Measurements from ENCODE around the gene PTPRE.

DNA sequence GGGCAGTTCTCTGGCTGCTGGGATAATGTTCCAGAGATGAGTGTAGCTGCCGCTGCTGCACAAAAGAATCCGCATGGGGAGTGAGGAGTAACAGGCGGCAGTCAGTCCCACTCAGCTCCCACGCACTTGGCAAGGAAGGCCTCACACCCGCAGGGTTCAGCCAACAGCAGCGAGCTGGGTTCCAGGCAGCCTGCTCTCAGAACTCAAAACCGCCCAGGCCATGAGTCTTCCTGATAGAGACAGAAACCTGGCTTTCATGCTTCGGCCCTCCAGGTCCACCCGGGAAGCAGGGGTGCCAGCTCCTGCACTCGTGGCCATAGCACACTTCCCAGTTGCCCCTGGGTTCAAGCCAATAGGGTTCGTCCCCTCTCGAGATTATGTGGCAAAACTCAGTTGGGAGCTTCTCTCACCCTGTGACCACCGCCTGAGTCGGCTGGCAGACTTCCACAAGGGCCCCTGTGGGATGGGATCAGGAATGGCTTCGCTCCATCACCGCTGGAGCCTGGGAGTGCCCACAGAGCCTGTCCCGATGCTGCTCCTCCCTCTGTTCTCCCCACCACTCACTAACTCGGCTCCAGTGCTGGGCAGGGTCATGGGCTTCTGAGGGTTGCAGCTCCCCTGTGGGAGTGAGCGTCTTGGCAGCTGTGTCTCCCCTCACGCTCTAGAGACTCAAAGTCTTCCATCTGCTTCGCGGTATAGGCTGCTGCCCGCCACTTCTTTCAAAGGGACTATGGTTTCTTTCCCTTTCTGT is 34.7 kb upstream of the PTPRE start:
- TF ChIP-seq, protein P1, sequence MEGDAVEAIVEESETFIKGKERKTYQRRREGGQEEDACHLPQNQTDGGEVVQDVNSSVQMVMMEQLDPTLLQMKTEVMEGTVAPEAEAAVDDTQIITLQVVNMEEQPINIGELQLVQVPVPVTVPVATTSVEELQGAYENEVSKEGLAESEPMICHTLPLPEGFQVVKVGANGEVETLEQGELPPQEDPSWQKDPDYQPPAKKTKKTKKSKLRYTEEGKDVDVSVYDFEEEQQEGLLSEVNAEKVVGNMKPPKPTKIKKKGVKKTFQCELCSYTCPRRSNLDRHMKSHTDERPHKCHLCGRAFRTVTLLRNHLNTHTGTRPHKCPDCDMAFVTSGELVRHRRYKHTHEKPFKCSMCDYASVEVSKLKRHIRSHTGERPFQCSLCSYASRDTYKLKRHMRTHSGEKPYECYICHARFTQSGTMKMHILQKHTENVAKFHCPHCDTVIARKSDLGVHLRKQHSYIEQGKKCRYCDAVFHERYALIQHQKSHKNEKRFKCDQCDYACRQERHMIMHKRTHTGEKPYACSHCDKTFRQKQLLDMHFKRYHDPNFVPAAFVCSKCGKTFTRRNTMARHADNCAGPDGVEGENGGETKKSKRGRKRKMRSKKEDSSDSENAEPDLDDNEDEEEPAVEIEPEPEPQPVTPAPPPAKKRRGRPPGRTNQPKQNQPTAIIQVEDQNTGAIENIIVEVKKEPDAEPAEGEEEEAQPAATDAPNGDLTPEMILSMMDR (conservative IDR thresholded peaks at IDR 0.05), result no peak
- TF ChIP-seq ZFX (IDR thresholded peaks at IDR 0.05), result no peak

Measured in C4-2B (cell line).